GM19099 (cell line): ENCODE measurements around the gene PRKD1.

Experiments
- POLR2A ChIP-seq: IDR thresholded peaks from 3 replicates; pipeline ENCODE4 v1.6.1; 2011; ENCODE audit warnings: low read depth; ENCODE audit not compliant: insufficient read length; ENCODE audit errors: extremely low read depth

The PRKD1 gene

DNA sequence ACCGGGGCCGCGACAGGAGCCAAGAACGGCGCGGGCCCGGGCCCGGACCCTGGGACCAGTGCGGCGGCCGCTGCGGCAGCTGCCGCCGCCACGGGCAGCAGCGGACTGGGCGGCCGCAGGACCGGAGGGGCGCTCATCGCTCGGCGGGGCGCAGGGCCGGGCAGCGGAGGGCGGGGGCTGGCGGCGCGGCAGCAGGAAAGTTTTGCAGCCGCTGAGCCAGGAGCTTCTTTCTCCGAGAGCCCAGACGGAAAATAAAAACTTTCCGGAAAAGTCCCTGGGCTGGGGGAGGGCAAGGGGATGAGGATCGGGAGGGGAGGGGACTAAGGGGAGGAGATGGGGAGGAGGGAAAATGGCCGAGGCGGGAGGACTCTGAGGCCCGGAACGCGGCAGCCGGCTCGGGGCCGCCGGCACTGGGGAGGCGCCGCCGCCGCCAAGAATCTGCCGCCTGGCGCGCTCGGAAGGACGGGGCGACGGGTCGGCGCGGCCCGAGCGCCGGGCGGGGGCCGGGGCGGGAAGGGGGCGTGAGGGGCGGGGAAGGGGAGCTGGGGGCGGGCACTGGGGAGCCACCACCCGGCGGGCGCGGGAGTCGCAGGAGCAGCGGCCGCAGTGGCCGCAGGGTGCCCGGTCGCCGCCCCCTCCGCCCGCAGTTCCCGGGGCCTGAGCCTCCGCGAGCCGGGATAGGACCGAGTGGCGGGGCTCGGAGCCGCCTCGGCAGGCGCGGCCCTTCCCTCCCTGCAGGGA is at the start of gene PRKD1:
PRKD1 (minus strand) TSS at position 472 of the 741 bp plus-strand sequence.
- no peak for TF ChIP-seq POLR2A

DNA sequence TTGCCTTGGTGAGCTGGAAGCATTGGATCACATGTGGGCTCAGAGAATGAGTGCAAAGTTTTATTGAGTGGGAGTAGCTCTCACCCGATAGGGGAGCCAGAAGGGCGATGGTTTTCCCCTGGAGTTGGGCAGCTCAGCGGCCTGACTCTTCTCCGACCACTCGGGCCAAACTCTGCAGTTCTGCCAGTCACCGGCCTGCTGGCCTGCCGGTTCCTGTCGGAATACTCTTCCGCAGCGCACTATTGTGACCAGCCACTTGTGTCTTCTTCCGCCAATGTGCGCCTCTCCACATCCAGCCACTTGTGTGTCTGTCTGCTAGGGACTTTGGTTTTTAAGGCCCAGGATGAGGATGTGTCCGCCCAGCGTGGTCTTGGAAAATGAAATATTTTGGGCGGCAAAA is 43.5 kb upstream of the PRKD1 start:
- TF ChIP-seq POLR2A = no peak

DNA sequence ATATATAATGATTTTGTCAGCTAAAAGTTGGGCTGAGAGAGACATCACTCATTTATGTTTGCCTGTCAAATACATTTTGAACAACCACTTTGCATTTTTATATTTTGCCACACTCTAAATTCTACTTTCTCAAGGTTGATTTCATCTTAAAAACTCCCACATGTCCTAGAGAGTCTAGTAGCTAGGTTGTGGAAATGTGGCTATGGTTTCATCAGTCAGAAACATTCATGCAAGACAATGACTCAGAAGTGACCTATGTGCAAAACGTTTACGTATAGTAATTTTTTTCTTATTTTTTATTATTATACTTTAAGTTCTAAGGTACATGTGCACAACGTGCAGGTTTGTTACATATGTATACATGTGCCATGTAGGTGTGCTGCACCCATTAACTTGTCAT is 27.4 kb upstream of the PRKD1 start:
- no peak for TF ChIP-seq POLR2A

DNA sequence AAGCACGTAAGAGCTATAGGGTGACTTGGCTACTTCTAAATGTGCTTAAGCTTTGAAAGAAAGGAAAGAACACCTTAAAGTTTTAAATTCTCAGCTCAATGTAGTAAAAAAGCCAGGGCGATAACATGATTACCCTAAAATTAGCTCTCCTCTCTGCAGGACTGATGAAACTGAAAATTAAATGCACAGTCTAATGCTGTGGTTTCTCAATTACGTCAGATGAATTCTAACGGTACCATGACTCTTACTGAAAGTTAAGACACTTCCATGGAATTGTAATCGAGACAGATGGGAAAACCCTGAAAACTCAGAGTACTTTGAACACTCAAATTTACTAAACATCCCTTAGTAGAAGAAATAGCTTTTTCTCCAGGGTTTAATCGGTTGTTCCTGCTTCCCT is 25.9 kb upstream of the PRKD1 start:
- TF ChIP-seq POLR2A = no peak

DNA sequence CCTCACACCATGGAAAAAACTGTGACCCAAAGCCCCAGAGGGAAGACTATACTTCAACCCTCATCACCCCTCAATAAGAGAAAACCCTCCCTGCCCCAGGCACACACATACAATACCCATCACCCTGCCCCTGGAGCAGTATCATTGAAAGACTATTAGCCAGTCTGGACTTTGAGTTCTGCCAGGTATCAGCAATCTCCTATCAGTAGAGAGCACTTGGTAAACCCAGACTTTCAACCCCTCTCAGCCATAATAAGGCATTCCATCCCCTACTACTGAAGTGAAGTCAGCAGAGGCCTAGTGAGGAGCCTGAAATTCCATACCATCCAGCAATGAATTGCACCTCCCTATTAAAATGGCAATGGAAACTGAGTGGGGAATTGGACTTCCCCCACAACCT is 16.4 kb upstream of the PRKD1 start:
- no peak for TF ChIP-seq POLR2A

DNA sequence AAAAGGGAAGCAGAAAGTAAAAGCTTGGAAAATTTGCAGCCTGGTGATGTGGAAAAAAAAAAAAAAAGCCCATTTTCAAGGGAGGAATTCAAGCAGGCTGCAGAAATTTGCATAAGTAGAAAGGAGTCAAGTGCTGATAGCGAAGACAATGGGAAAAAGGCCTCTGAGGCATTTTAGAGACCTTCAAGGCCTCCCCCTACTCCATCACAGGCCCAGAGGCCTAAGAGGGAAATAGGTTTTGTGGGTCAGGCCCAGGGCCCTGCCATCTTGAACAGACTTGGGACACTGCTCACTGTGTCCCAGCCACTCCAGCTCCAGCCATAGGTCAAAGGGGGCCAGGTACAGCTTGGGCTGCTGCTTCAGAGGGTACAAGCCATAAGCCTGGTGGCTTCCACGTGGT is 13.8 kb upstream of the PRKD1 start:
- no peak for TF ChIP-seq POLR2A

DNA sequence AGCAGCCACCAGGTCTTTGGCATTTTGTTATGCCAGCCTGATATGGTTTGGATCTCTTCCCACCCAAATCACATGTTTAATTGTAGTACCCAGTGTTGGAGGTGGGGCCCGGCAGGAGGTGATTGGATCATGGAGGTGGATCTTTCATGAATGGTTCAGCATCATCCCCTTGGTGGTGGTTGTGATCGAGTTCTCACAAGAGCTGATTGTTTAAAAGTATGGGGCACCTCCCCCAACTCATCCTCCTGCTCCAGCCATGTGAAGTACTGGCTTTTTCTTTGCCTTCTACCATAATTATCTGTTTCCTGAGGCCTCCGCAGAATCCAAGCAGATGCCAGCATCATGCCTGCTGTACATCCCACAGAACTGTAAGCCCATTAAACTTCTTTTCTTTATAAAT is 12.8 kb upstream of the PRKD1 start:
- no peak for TF ChIP-seq POLR2A

DNA sequence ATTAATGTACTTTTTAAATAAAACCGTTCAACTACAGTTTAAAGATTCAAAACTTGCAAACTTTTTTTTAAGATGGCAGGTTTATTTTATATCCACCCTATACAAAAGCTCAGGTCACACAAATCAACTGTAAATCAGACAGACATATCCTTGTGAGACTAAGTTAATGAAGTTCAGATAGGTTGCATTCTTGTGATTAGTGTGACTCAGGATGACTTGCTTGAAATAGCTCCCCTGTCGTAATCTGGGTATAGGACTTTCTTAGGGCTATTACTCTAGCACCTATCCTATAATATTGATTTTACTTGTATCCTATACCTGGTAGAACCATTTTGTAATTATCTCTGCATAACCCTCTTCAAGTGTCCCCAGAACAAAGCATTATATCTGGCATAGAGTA is 9.5 kb upstream of the PRKD1 start:
- TF ChIP-seq POLR2A = no peak

DNA sequence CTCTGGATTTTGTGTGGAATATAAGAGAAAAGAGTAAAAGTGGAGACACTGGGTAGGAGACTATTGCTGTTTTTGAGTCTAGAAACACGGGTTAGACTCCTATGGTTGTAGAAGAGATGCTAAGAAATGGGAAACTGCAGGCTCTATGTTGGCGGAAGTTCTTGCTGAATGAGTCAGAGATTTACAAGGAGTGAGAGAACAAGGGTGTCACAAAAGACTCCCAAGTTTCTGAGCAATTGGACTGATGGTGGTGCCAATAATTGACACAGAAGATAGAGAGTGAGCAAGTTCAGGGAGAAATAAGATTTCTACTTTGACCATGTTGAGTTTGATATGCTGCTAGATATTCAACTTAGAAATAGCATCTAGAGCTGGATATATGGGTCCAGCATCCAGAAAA is 2.6 kb upstream of the PRKD1 start:
- TF ChIP-seq POLR2A = no peak

DNA sequence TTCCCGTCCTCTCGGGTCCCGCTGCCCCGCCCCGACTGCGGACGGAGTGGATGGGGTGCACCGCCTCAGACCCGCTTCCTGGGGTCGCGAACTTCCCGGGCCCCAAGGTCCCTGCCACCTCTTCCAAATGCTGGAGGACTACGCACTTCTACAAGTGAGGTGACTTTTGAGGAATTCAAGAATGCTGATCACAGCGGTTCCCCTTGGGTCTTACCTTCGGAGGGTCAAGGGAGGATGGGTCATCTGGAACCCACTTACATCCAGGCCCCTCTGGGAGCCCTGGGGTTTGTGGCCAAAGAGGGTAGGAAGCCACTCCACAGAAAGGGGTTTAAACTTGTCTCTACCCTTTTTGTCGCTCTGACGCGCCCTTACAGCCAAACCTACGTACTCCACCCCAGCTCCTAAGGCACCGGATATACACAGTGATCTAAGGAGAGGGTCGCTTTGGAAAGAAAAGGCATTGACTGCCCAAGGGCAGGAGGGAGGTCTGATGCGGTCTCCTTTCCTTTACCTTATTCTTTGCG is 532 bp upstream of the PRKD1 start:
- no peak for TF ChIP-seq POLR2A

DNA sequence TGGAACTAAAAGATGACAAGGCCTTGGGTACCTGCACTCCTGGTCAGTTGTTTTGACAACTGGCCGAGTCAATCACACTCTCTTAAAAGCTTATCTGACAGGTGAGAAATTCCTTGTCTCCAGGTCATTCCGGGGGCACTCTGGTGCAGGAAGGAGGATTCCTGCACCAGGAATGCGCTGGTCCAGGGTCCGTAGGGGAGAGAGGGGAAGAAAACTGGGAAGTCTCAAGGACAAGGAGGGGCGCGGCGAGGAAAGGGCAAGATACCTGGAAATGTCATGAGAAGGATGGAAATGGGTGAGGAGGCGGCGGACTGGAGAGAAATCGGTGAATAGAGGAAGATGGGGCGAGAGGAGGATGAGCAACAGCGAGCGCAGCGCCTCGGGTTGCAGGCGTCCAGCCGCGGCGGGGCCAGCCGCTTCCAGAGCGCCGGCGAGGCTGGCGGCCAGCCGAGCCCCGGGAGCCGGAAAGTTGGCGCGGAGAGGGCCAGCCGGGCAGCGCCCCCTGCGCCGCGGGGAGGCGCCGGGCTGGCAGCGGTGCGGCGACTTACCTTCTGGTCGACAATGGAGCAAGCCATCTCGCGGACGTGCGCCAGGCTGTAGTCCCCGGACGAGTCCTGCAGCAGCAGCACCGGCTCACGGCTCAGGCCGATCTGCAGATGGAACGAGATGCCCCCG is 809 bp downstream of the PRKD1 start:
- TF ChIP-seq POLR2A = no peak

DNA sequence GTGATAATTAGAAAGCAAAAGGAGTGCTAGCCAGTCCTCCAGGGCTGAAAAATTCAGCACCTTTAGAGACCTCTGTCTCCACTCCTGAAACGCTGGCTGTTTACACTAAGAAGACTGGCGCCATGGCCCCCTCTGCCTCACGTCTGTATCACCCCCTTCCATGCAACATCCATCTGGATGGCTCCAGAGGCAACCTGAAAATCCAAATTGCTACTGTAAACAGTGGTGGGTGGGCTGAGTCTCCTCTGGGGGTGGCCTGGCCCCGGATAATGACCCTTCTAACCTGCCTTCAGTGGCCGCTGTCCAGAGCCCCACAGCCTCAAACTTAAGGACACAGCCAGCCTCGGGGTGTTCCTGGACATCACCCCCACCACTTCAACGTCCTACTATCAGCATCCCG is 1.4 kb downstream of the PRKD1 start:
- no peak for TF ChIP-seq POLR2A

DNA sequence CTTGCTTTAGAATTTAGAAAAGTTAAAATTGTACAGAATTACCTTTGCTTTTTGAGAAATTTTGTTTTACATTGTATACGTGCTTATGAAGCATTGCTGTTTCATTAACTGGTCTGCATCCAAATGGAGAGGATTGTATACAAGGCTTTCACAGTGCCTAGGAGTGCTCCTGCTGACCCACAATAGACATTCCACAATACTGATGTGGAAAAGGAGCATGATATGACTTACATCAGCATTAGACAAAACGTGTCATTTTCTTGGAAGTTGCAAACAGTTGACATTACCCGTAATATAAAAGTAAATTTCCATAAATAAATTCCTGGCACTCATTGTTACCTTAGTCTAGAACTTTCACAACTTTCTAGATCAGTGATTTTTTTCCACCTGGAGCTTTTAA is 1.9 kb downstream of the PRKD1 start:
- TF ChIP-seq POLR2A = no peak

DNA sequence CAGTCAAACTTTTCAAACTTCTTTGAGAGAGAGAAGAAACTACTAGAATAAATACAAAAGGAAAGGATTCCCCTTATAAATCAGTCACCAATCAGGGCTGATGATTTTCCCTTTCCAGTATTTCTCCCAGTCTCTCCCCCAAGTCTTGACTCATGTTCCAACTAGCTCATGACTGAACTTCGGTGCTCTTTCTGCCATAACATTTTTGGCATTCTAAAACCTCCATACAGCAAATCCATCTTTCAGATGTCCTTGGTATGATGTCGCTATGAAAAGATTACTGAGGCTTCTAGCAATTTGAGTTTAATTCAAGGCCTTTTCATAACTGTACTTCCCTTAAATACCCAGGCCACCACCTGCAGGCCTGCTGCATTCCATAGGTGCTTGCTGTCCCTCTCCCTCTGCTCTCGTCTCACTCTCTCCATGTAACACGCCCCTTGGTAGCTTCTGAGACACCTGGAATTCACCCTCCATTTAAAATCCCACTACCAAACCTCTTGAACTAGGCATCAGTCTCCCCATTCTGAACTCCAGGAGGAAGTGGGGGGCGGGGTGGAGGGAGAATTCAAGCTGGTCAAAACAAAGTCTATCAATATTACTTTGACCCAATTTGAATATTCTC is 2.4 kb downstream of the PRKD1 start:
- no peak for TF ChIP-seq POLR2A

DNA sequence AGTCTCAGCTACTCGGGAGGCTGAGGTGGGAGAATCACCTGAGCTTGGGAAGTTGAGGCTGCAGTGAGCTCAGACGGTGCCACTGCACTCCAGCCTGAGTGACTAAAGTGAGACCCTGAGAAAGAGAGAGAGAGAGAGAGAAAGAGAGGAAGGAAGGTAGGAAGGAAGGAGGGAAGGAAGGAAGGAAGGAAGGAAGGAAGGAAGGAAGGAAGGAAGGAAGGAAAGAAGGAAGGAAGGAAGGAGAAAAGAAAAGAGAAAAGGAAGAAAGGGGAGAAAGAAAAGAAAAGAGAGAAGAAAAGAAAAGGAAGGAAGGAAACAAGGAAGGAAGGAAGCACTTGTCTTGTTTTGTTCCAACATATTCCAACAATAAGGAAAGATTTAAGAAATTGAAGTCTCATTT is 7.8 kb downstream of the PRKD1 start:
- TF ChIP-seq POLR2A = no peak

DNA sequence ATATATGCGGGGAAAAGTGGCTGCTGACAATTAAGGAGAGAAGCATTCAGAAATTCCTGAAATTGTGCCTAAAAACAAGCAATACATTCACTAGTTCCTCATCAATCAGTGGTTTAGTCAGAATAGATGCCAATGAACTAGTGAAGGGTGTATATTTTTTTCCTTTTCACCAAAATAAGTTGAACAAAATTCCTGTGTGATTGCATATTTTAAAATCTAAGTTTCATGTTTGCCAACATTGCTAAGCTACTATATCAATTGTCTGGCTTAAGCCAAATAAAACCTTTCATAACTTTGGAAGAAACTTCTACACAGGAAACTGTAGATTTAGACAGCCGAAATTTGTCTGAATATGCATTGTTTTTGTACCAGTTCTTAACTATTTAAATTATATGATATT is 8.7 kb downstream of the PRKD1 start:
- TF ChIP-seq POLR2A = no peak
